Renal cortex interstitium (tissue), 11 donors: Measurements from ENCODE around the gene MED27. TPM values are rescaled to one million over a fixed set of nuclear protein-coding genes. Genes with fewer than 3 reads are reported as not detected.
"Not testable (repeated sequence)": the region's sequence is repeated elsewhere in the genome, so short reads cannot be mapped to it uniquely, and the experiment has no call there.

Experiments used
- DNase-seq, 11 donors: peaks; one replicate each; pipeline ENCODE4 v3.0.0-alpha.2; 2013; ENCODE audit warnings: low read depth in 9 of 11, low spot score in 4 of 11; ENCODE audit errors: extremely low read depth in 1 of 11
- polyA plus RNA-seq, 3 donors: library from polyadenylated mRNA; unstranded; fragments of 120-200 nt; gene quantifications; one replicate each; pipeline ENCODE4 v1.2.1, GENCODE V29; 2013; ENCODE audit not compliant: insufficient read length in 3 of 3

The MED27 gene
- polyA plus RNA-seq, 3 donors = 18.5 to 24.7 (median 22.4) TPM

GRCh38 chr9:132090771-132091170 lies 11.1 kb upstream of the MED27 start:
- no peak for DNase-seq

- no peak for DNase-seq
Observed at GRCh38 chr9:132087438-132088030, 7.9 kb upstream of the MED27 start.

GRCh38 chr9:132082188-132082587 lies 2.5 kb upstream of the MED27 start:
- no peak for DNase-seq

- no peak for DNase-seq
Observed at GRCh38 chr9:132078699-132079356, 839 bp downstream of the MED27 start.

GRCh38 chr9:132077881-132078698 lies 1.6 kb downstream of the MED27 start:
- DNase-seq = peak in 9 of 11 donors; percentile 29 to 64 (median 48)

- DNase-seq = no peak
Observed at GRCh38 chr9:132075853-132076252, 3.8 kb downstream of the MED27 start.

GRCh38 chr9:132074736-132075135 lies 4.9 kb downstream of the MED27 start:
- no peak for DNase-seq

GRCh38 chr9:132071847-132072507 lies 7.7 kb downstream of the MED27 start:
- no peak for DNase-seq

GRCh38 chr9:132069046-132069898 lies 10.4 kb downstream of the MED27 start:
- DNase-seq = no peak

- no peak for DNase-seq
Observed at GRCh38 chr9:132068605-132069004, 11.1 kb downstream of the MED27 start.

GRCh38 chr9:132066511-132066910 lies 13.2 kb downstream of the MED27 start:
- DNase-seq = no peak

- no peak for DNase-seq
Observed at GRCh38 chr9:132066057-132066456, 13.6 kb downstream of the MED27 start.

GRCh38 chr9:132063281-132063680 lies 16.4 kb downstream of the MED27 start:
- DNase-seq = no peak

- no peak for DNase-seq
Observed at GRCh38 chr9:132062806-132063205, 16.9 kb downstream of the MED27 start.

GRCh38 chr9:132061526-132061925 lies 18.1 kb downstream of the MED27 start:
- DNase-seq = no peak

- peak in 6 of 11 donors; percentile 8 to 37 (median 31) for DNase-seq
Observed at GRCh38 chr9:132059361-132059760, 20.3 kb downstream of the MED27 start.

- DNase-seq = not testable (repeated sequence)
Observed at GRCh38 chr9:132058226-132058625, 21.4 kb downstream of the MED27 start.

- no peak for DNase-seq
Observed at GRCh38 chr9:132056717-132057560, 22.7 kb downstream of the MED27 start.
